Measurements from ENCODE around the gene CREBL2.
"Not testable (repeated sequence)": the region's sequence is repeated elsewhere in the genome, so short reads cannot be mapped to it uniquely, and the experiment has no call there.

GRCh38 chr12:12618064-12618463 lies 6.4 kb downstream of the CREBL2 start:
- not testable (repeated sequence) for TF ChIP-seq EZH2 (IDR thresholded peaks at IDR 0.05; ENCODE audit: borderline replicate concordance, low read depth, low read length, poor library complexity, severe bottlenecking); CTCF (conservative IDR thresholded peaks at IDR 0.05; ENCODE audit: low read depth, low read length)
